SKM-1 treated with dmso at 0.1 percent for 144 hours (cell line): ENCODE results near the gene MYOT.

ENCODE experiments used
- DNase-seq: peaks from one replicate; lab custom pipeline; 2025; ENCODE audit not compliant: unreplicated experiment; lab: John Stamatoyannopoulos, UW

MYOT gene

DNA sequence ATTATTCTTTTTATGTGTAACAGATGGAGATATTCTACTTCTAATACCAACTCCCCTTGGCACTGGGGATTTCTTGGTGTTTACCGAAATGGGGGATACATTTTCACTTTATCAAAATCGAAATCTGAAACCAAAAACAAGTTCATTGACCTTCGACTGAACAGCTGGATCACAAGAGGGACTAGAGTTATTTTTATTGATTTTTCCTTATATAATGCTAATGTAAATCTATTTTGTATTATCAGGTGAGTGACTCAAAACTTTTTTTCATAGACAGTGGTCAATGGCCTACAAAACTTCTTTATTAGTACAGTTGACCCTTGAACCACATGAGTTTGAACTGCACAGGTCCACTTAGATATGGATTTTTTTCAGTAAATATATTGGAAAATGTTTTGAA, 31.8 kb downstream of the MYOT start:
- DNase-seq = no peak

DNA sequence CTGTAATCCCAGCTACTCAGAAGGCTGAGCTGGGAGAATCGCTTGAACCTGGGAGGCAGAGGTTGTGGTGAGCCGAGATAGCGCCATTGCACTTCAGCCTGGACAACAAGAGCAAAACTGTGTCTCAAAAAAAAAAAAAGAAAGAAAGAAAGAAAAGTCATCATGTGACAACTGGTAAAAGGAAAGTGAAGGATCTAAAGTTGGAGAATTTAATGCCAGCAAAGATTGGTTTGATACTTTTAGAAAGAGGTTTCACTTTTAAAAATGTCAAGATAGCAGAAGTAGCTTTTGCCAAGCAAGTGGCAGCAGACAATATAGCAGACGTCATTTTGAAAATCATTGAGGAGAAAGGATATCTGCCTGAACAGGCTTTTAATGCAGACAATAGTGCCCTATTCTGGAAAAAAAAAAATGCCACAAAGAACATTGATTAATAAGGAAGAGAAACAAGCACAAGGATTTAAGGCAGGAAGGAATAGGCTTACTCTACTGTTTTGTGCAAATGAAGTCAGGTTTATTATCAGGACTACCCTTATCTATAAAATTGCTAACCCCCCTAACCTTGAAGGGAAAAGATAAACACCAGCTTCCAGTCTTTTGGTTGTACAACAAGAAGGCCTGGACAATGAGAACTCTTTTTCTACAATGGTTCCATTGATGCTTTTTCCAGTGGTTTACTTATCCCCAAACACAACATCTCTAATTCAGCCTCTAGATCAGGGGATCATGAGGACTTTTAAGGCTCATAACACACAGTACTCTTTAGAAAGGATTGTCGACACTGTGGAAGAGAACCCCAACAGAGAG, 33.6 kb downstream of the MYOT start:
- no peak for DNase-seq

DNA sequence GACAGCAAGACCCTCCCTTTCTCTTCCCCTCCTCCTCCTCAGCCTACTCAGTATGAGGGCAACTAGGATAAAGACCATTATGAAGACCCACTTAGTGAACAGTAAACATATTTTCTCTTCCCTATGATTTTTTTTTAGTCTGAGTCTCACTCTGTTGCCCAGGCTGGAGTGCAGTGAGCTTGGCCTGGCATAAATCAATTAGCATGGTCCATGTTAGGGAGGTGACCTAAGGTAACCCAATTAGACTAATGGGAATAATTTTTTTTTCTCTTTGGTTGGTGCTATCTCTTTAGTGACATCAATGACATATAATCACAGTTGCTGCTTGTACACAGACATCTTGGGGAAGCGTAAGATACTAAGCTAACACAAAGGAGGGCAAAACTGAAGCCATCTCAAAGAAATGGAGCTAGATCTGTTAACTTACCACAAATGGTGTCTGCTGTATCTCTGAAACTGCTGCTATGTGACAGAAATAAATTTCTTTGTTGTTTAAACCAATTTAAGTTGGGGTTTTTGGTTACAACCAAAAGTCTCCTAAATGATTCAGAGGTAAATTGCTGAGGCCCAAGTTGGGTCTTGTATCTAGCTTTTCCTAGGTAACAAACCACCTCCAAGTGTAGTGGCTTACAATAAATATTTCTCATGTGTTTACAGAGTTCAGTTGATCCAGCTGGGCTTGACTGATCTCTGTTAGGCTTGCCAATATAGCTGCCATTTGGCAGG, 34.9 kb downstream of the MYOT start:
- DNase-seq = no peak

DNA sequence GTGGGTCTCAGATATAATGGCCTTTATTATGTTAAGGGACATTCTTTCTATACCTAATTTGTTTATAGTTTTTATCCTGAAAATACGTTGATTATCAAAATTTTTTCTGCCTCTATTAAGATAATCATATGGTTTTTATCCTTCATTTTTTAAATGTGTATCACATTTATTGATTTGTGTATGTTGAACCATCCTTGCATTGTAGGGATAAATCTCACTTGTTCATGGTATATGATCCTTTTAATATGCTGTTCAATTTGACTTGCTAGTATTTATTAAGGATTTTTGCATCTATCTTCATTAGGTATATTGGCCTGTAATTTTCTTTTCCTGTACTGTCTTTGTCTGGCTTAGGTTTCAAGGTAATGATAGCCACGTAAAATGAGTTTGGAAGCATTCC, 47.1 kb downstream of the MYOT start:
- no peak for DNase-seq

DNA sequence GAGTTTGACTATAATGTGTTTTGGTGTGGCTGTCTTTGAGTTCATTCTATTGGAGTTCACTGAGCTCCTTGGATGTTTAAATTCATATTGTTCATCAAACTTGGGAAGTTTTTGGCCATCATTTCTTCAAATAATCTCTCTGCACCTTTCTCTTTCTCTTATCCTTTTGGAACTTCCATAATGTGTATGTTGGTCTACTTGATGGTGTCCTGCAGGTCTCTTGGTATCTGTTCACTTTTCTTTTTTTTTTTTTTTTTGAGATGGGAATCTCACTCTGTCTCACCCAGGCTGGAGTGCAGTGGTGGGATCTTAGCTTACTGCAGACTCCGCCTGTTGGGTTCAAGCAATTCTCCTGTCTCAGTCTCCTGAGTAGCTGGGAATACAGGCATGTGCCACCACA, 49.3 kb downstream of the MYOT start:
- DNase-seq = no peak

DNA sequence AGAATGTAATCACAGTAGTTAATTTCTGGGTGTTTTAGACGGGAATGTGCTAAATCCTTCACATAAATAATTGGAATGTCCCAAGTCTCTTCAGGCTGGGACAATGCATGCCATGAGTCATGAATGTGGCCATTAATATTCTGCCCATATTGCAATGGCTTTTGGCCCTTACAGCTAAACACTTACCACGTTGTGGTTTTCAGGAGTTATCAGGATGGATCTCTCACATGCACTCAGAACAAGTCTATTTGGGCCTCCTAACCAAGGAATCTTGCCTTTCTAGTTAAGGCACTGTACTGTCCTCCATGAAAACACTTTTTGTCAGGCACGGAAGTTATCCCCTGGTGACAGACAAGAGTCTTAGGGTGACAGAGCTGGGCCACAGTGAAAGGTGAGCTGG, 54.3 kb downstream of the MYOT start:
- DNase-seq = no peak

DNA sequence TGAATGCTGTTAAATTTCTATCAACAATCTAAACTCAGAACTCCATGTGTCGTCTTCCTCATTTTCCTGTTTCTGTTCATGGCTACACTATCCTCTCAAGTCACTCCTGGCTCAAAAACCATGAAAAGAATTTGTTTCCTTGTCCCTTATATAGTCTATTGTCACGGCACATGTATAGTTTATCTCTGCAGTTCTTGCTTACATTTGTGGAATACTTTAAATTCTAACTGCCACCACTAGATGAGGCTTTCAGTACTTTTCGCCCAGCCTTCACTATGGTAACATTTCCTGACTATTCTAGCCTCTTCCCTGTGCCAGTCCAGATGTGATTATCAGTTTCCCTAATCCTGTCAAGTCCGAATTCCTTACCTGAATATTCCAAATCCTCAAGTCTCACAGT, 56.2 kb downstream of the MYOT start:
- no peak for DNase-seq

DNA sequence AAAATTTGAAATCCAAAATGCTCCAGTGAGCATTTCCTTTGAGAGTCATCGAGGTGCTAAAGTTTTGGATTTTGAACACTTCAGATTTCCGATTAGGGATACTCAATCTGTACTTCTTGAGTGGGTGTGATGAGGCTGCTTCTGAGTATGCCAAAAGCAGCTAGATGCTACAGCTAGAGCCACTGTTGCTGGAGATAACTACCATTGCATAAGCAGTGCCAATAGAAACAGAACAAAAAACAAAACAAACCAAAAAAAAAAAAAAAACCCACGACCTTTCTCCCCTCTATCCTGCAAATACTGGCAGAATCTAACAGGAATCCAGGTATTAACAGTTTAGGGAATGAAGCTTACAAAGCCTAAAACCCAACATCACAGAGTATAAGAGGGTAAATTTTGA, 65.1 kb downstream of the MYOT start:
- no peak for DNase-seq

DNA sequence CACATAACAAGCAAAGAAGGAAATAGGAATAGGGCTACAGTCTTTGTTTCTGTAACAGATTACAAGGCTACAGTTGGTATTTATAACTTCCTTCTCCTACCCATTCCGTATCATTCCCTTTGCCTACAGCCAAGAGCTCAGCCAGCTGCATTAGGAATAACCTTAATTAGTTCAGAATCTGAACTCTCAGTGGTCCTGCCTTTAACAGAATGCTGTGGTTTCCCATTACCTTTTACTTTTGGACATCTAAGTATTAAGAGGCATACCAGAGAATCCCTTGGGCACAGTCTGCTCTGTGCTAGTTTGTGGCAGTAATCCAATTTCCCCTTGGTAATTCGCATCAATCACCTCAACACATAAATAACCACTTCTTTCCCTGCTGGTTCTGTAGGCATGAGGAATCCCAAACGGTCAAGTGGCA, 65.8 kb downstream of the MYOT start:
- no peak for DNase-seq

DNA sequence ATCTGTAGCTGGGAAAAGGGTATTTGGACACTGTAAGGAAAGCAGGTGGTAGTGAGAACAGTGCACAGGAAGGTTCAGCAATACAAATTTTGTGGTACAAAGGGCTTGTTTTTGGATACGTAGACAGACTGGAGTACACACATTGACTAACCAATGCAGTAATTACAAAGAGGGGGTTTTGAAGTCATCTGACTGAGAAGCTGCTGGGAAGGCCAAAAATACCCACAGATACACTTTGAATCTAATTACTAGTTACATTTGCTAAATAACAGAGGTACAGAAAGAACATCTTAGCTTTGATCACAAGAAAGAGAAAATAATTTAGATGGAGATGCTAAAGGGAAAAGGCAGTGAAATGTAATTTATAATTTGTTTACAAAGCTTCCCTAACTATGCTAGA, 67.5 kb downstream of the MYOT start:
- no peak for DNase-seq

DNA sequence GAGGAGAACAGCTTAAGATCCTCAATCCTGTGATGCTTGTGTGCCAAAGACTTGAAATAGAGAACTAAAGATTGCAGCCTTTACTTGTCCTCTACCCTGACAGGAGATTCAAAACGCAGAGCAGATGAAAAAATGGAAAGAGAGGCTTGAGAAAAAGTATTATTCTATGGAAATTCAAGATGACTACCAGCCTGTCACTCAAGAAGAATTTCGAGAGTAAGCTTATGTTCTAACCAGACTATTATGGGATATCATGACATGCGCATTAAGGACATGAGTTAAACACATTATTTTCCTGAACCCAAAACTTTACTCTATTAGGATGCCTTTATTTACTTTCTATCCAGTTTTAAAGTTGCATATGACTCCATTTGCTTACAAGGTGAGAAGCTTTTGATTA, 68.0 kb downstream of the MYOT start:
- DNase-seq = no peak
